Measurements from ENCODE around the gene NPLOC4.
A peak's percentile ranks its signal among the peaks of the same experiment; 100 is the strongest.

Gene NPLOC4

DNA sequence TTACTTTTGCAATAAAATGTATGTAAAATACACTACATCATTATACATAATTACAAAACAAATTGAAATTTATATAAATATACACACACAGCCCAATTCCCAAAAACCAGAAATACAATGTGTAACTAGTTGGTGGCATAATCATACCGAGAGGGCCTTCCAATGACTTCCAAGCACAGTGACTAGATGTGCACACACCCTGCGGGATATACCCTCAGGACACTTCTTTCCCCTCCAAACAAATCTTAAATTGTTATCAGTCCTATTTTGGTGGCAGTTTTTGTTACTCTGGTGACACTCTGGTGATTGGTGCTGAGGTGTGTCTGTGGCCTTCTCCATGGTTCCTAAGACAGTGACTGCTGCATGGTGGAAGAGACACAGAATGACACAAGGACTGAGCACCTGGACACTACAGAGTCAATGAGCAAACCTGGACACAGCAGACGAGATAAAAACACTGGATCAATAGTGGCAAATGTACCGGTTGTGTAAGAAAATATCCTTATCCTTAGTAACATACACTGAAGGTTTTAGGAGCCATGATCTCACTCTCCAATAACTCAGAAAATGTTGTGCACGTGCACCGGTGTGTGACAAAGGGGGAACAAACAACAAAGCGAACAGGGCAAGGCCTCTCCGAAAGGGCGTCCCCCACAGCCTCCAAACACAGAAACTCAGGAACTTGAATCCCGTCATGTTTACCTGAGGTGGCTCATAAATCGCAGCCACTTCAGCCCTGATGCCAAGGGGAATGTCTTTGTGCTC is 32.9 kb downstream of the NPLOC4 start:
- no peak for TF ChIP-seq POLR2AphosphoS5 (IDR thresholded peaks at IDR 0.05; ENCODE audit: low read depth)
- no peak for TF ChIP-seq SPI1 (IDR thresholded peaks at IDR 0.05; ENCODE audit: borderline replicate concordance, low read depth)
- no peak for TF ChIP-seq GABPA (IDR thresholded peaks at IDR 0.05; ENCODE audit: low read depth)
- no peak for TF ChIP-seq REST (IDR thresholded peaks at IDR 0.05; ENCODE audit: insufficient replicate concordance, low read depth)
- TF ChIP-seq CTCF (IDR thresholded peaks at IDR 0.05; ENCODE audit: insufficient read depth, low read length) = no peak
- no peak for DNase-seq (ENCODE audit: low read depth in 1 of 2, low spot score in 1 of 2)
- no peaks in the 10 kb centered on the region for H3K27me3 ChIP-seq (ENCODE audit: insufficient read depth, poor library complexity, severe bottlenecking)
- H3K27ac ChIP-seq (replicated peaks) = no peak overlapping the region
- no peak overlapping the region for H3K4me3 ChIP-seq (replicated peaks; ENCODE audit: insufficient read depth, low read length)

DNA sequence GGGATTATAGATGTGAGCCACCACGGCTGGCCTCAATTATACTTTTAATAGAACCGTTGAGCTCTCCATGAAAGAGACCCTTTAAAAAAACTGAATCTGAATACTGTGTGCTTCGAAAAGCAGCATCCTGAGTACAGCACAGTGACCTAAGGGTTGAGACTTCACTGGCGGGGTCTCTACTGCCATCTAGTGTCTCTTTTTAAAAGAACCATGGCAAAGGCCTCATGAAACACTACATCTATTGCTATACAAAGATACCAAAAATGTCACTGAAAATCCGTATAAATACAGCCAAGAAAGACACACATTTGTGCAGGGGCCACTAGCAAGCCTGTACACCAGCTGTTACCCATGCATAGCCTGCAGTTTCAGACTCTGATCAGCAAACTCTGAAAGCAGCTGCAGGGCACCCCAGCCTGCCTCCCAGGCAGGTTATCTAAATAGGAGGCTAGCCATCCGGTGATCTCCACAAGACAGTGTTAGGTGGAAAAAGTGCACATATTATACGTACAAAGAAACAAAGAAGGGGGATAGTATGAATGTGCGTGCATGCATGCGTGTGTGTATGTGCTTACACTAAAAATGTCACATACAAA is 35.3 kb downstream of the NPLOC4 start:
- TF ChIP-seq CTCF (IDR thresholded peaks at IDR 0.05; ENCODE audit: insufficient read depth, low read length) = peak; percentile 45
- TF ChIP-seq REST (IDR thresholded peaks at IDR 0.05; ENCODE audit: insufficient replicate concordance, low read depth) = no peak
- no peak overlapping the region for H3K4me3 ChIP-seq (replicated peaks; ENCODE audit: insufficient read depth, low read length)
- no peak overlapping the region for H3K27ac ChIP-seq (replicated peaks)
- no peaks in the 10 kb centered on the region for H3K27me3 ChIP-seq (ENCODE audit: insufficient read depth, poor library complexity, severe bottlenecking)
- DNase-seq (ENCODE audit: low read depth in 1 of 2, low spot score in 1 of 2) = peak in 1 of 2 experiments; percentile 66

DNA sequence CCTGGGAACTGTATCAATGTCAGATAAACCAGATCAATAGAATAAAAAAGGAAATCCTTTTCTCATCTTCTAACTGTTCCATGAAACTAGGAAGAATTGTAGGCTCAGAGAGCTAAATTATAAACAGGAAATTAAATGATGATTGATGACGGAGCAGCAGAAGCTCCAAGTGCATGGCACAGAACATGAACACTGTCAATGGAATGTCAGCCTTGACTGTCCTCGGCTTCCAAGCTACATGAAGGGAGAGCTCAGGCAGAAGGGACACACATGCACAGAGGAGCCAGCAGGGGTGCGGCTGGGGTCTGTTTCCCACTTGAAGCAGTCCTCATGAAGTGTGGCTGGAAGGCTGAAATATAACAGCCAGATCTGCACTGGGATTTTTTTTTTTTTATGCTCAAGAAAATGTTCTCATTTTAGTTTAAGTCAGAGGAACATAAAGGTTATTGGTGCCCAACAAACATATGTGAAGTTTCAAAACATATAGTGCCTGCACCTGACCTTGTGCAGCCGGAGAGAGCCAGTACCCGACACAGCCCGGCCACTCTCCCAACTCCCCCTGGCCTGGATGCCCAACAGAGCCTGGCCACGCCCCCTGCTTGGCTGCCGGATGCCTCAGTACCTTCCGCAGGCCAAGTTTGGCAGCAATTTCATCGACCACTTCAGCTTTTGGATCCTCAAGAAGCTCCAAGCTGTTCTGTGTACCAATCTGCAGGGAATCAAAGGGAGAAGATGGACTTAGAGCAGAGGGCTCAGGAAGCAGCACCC is 37.0 kb downstream of the NPLOC4 start:
- Histone ChIP-seq H3K27ac (replicated peaks) (no peak overlapping the region), H3K4me3 (replicated peaks; ENCODE audit: insufficient read depth, low read length) (no peak overlapping the region), H3K27me3 (ENCODE audit: insufficient read depth, poor library complexity, severe bottlenecking) (no peaks in the 10 kb centered on the region)
- TF ChIP-seq GABPA (IDR thresholded peaks at IDR 0.05; ENCODE audit: low read depth) (no peak), CTCF (IDR thresholded peaks at IDR 0.05; ENCODE audit: insufficient read depth, low read length) (no peak), REST (IDR thresholded peaks at IDR 0.05; ENCODE audit: insufficient replicate concordance, low read depth) (no peak), SPI1 (IDR thresholded peaks at IDR 0.05; ENCODE audit: borderline replicate concordance, low read depth) (no peak), POLR2AphosphoS5 (IDR thresholded peaks at IDR 0.05; ENCODE audit: low read depth) (no peak)
- no peak for DNase-seq (ENCODE audit: low read depth in 1 of 2, low spot score in 1 of 2)

Measured in HL-60 (cell line).